ENCODE results near the gene ENPEP. TPM values are rescaled to one million over a fixed set of nuclear protein-coding genes. Genes with fewer than 3 reads are reported as not detected.
"Not testable (repeated sequence)": the region's sequence is repeated elsewhere in the genome, so short reads cannot be mapped to it uniquely, and the experiment has no call there.

ENPEP gene
- total and polyA plus RNA-seq, 5 donors from 2014 or later = 0.25 to 0.31 TPM; not detected in 3

GRCh38 chr4:110486256-110486655, 10.3 kb downstream of the ENPEP start:
- Mint-ChIP-seq H3K4me3 (no peak overlapping the region), H3K9me3 (no peaks in the 10 kb centered on the region), H3K36me3 (no peaks in the 10 kb centered on the region), H3K27ac (peak overlapping the region in 1 of 3 donors; percentile 5), H3K27me3 (peaks cover 12% of the 10 kb centered on the region), H3K4me1 (peaks cover 0 to 2% (median 0%) of the 10 kb centered on the region in 4 donors)
- H3K27me3 ChIP-seq (ENCODE audit: control insufficient read depth, insufficient read depth, low read length) = no peaks in the 10 kb centered on the region
- no peak overlapping the region for H3K4me3 ChIP-seq (ENCODE audit: low read depth, low read length)
- no peak for DNase-seq
- H3K4me1 ChIP-seq (ENCODE audit: control insufficient read depth, insufficient read depth, low read length, poor library complexity, severe bottlenecking) = no peaks in the 10 kb centered on the region
- H3K27ac ChIP-seq (ENCODE audit: insufficient read depth, low read length, poor library complexity, severe bottlenecking) = no peak overlapping the region
- no peak for ATAC-seq (ENCODE audit: low read depth in 2 of 2)
- H3K36me3 ChIP-seq (ENCODE audit: control insufficient read depth, insufficient read depth, low read length) = no peaks in the 10 kb centered on the region
- H3K9me3 ChIP-seq (ENCODE audit: control insufficient read depth in 2 of 2, low read length in 2 of 2) = no peaks in the 10 kb centered on the region

- peak overlapping the region in 1 of 3 donors; percentile 15 for H3K27ac Mint-ChIP-seq
- not testable (repeated sequence) for H3K27me3 ChIP-seq (ENCODE audit: control insufficient read depth, insufficient read depth, low read length); H3K36me3 Mint-ChIP-seq; ATAC-seq (ENCODE audit: low read depth in 2 of 2); H3K4me1 Mint-ChIP-seq; H3K27me3 Mint-ChIP-seq; H3K9me3 ChIP-seq (ENCODE audit: control insufficient read depth in 2 of 2, low read length in 2 of 2); DNase-seq; H3K27ac ChIP-seq (ENCODE audit: insufficient read depth, low read length, poor library complexity, severe bottlenecking); H3K9me3 Mint-ChIP-seq; H3K4me1 ChIP-seq (ENCODE audit: control insufficient read depth, insufficient read depth, low read length, poor library complexity, severe bottlenecking); H3K36me3 ChIP-seq (ENCODE audit: control insufficient read depth, insufficient read depth, low read length); H3K4me3 Mint-ChIP-seq; H3K4me3 ChIP-seq (ENCODE audit: low read depth, low read length)
These were observed 10.9 kb downstream of the ENPEP start for GRCh38 chr4:110486850-110487249.

DNA sequence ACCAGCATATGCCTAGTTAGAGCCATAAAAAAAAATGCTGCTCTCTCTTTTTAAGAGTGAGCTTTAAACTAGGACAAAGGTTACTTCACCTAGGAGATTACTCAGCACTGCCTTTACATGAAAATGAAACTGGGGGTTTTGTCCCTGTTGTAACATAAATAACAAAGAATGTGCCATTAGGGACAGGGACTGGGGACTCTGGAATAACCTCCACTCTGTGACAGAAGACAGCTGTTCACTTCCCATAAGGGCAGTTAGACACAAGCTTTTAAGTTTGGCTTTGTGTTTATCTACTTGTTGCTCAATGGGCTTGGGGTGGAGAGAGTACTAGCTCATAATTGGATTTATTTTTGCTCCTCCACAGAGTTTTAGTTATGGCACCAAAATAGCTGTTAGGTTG, 11.9 kb downstream of the ENPEP start:
- H3K36me3 ChIP-seq (ENCODE audit: control insufficient read depth, insufficient read depth, low read length) = no peaks in the 10 kb centered on the region
- Mint-ChIP-seq H3K4me3 (no peak overlapping the region), H3K36me3 (no peaks in the 10 kb centered on the region), H3K9me3 (no peaks in the 10 kb centered on the region), H3K27me3 (peaks cover 5% of the 10 kb centered on the region), H3K4me1 (peaks cover 0 to 2% (median 0%) of the 10 kb centered on the region in 4 donors), H3K27ac (no peak overlapping the region)
- H3K27me3 ChIP-seq (ENCODE audit: control insufficient read depth, insufficient read depth, low read length) = peaks cover 1% of the 10 kb centered on the region
- H3K9me3 ChIP-seq (ENCODE audit: control insufficient read depth in 2 of 2, low read length in 2 of 2) = no peaks in the 10 kb centered on the region
- DNase-seq = no peak
- no peak overlapping the region for H3K4me3 ChIP-seq (ENCODE audit: low read depth, low read length)
- ATAC-seq (ENCODE audit: low read depth in 2 of 2) = no peak
- no peaks in the 10 kb centered on the region for H3K4me1 ChIP-seq (ENCODE audit: control insufficient read depth, insufficient read depth, low read length, poor library complexity, severe bottlenecking)
- H3K27ac ChIP-seq (ENCODE audit: insufficient read depth, low read length, poor library complexity, severe bottlenecking) = no peak overlapping the region

- Histone ChIP-seq H3K4me3 (ENCODE audit: low read depth, low read length) (no peak overlapping the region), H3K9me3 (ENCODE audit: control insufficient read depth in 2 of 2, low read length in 2 of 2) (no peaks in the 10 kb centered on the region), H3K27ac (ENCODE audit: insufficient read depth, low read length, poor library complexity, severe bottlenecking) (no peak overlapping the region), H3K4me1 (ENCODE audit: control insufficient read depth, insufficient read depth, low read length, poor library complexity, severe bottlenecking) (no peaks in the 10 kb centered on the region), H3K36me3 (ENCODE audit: control insufficient read depth, insufficient read depth, low read length) (no peaks in the 10 kb centered on the region), H3K27me3 (ENCODE audit: control insufficient read depth, insufficient read depth, low read length) (peaks cover 3% of the 10 kb centered on the region)
- H3K9me3 Mint-ChIP-seq = no peaks in the 10 kb centered on the region
- H3K27me3 Mint-ChIP-seq = peaks cover 4% of the 10 kb centered on the region
- no peak overlapping the region for H3K4me3 Mint-ChIP-seq
- no peak for DNase-seq
- H3K4me1 Mint-ChIP-seq = no peaks in the 10 kb centered on the region
- H3K27ac Mint-ChIP-seq = no peak overlapping the region
- H3K36me3 Mint-ChIP-seq = no peaks in the 10 kb centered on the region
- no peak for ATAC-seq (ENCODE audit: low read depth in 2 of 2)
These were observed 14.1 kb downstream of the ENPEP start for GRCh38 chr4:110489901-110490508.

- no peak overlapping the region for H3K27ac ChIP-seq (ENCODE audit: insufficient read depth, low read length, poor library complexity, severe bottlenecking)
- no peaks in the 10 kb centered on the region for H3K36me3 Mint-ChIP-seq
These were observed 16.6 kb downstream of the ENPEP start for GRCh38 chr4:110492522-110492921.

GRCh38 chr4:110493520-110493919, 17.6 kb downstream of the ENPEP start:
- no peaks in the 10 kb centered on the region for H3K9me3 Mint-ChIP-seq
- H3K27ac Mint-ChIP-seq = no peak overlapping the region
- ATAC-seq (ENCODE audit: low read depth in 2 of 2) (no peak), DNase-seq (no peak)
- Histone ChIP-seq H3K4me3 (ENCODE audit: low read depth, low read length) (no peak overlapping the region), H3K27ac (ENCODE audit: insufficient read depth, low read length, poor library complexity, severe bottlenecking) (no peak overlapping the region), H3K9me3 (ENCODE audit: control insufficient read depth in 2 of 2, low read length in 2 of 2) (no peaks in the 10 kb centered on the region), H3K36me3 (ENCODE audit: control insufficient read depth, insufficient read depth, low read length) (no peaks in the 10 kb centered on the region), H3K27me3 (ENCODE audit: control insufficient read depth, insufficient read depth, low read length) (peaks cover 3% of the 10 kb centered on the region), H3K4me1 (ENCODE audit: control insufficient read depth, insufficient read depth, low read length, poor library complexity, severe bottlenecking) (no peaks in the 10 kb centered on the region)
- no peaks in the 10 kb centered on the region for H3K36me3 Mint-ChIP-seq
- H3K4me3 Mint-ChIP-seq = peak overlapping the region in 1 of 4 donors; percentile 15
- no peaks in the 10 kb centered on the region for H3K4me1 Mint-ChIP-seq
- H3K27me3 Mint-ChIP-seq = no peaks in the 10 kb centered on the region

More at GRCh38 chr4:110492522-110492921, 16.6 kb downstream of the ENPEP start:
- H3K27me3 ChIP-seq (ENCODE audit: control insufficient read depth, insufficient read depth, low read length) = peaks cover 3% of the 10 kb centered on the region
- Mint-ChIP-seq H3K4me1 (no peaks in the 10 kb centered on the region), H3K27me3 (no peaks in the 10 kb centered on the region), H3K27ac (no peak overlapping the region), H3K9me3 (no peaks in the 10 kb centered on the region), H3K4me3 (no peak overlapping the region)
- no peaks in the 10 kb centered on the region for H3K9me3 ChIP-seq (ENCODE audit: control insufficient read depth in 2 of 2, low read length in 2 of 2)
- no peaks in the 10 kb centered on the region for H3K4me1 ChIP-seq (ENCODE audit: control insufficient read depth, insufficient read depth, low read length, poor library complexity, severe bottlenecking)
- ATAC-seq (ENCODE audit: low read depth in 2 of 2) (no peak), DNase-seq (no peak)
- no peaks in the 10 kb centered on the region for H3K36me3 ChIP-seq (ENCODE audit: control insufficient read depth, insufficient read depth, low read length)
- no peak overlapping the region for H3K4me3 ChIP-seq (ENCODE audit: low read depth, low read length)

DNA sequence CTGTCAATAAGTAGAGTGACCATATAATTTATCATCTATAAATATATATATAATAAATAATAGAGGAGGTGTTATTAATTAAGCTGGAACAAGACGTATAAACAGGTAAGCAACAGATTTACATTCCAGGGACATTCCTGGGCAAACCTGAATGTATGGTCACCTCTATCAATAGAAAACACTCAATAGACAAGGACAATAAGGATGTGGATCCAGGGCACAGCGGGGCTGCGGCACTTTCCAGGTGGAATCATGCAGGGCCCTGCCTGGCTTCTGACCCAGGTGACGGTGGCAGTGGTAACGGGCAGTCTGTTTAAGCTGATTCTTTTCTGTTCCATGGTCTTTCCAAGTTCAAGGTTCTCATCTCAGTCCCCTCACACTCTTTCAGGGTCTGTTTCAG, 22.5 kb downstream of the ENPEP start:
- Mint-ChIP-seq H3K27ac (no peak overlapping the region), H3K9me3 (no peaks in the 10 kb centered on the region), H3K27me3 (peaks cover 8% of the 10 kb centered on the region), H3K36me3 (no peaks in the 10 kb centered on the region), H3K4me1 (no peaks in the 10 kb centered on the region), H3K4me3 (no peak overlapping the region)
- H3K36me3 ChIP-seq (ENCODE audit: control insufficient read depth, insufficient read depth, low read length) = no peaks in the 10 kb centered on the region
- ATAC-seq (ENCODE audit: low read depth in 2 of 2) (no peak), DNase-seq (no peak)
- no peak overlapping the region for H3K4me3 ChIP-seq (ENCODE audit: low read depth, low read length)
- no peaks in the 10 kb centered on the region for H3K27me3 ChIP-seq (ENCODE audit: control insufficient read depth, insufficient read depth, low read length)
- no peak overlapping the region for H3K27ac ChIP-seq (ENCODE audit: insufficient read depth, low read length, poor library complexity, severe bottlenecking)
- H3K9me3 ChIP-seq (ENCODE audit: control insufficient read depth in 2 of 2, low read length in 2 of 2) = no peaks in the 10 kb centered on the region
- no peaks in the 10 kb centered on the region for H3K4me1 ChIP-seq (ENCODE audit: control insufficient read depth, insufficient read depth, low read length, poor library complexity, severe bottlenecking)

- Mint-ChIP-seq H3K9me3 (peaks cover 0 to 1% (median 0%) of the 10 kb centered on the region in 7 donors), H3K27me3 (peaks cover 8% of the 10 kb centered on the region), H3K4me1 (no peaks in the 10 kb centered on the region), H3K4me3 (no peak overlapping the region), H3K27ac (no peak overlapping the region), H3K36me3 (no peaks in the 10 kb centered on the region)
- H3K4me1 ChIP-seq (ENCODE audit: control insufficient read depth, insufficient read depth, low read length, poor library complexity, severe bottlenecking) = no peaks in the 10 kb centered on the region
- no peak for DNase-seq
- no peak for ATAC-seq (ENCODE audit: low read depth in 2 of 2)
- no peaks in the 10 kb centered on the region for H3K36me3 ChIP-seq (ENCODE audit: control insufficient read depth, insufficient read depth, low read length)
- no peaks in the 10 kb centered on the region for H3K27me3 ChIP-seq (ENCODE audit: control insufficient read depth, insufficient read depth, low read length)
- H3K27ac ChIP-seq (ENCODE audit: insufficient read depth, low read length, poor library complexity, severe bottlenecking) = no peak overlapping the region
- no peaks in the 10 kb centered on the region for H3K9me3 ChIP-seq (ENCODE audit: control insufficient read depth in 2 of 2, low read length in 2 of 2)
- no peak overlapping the region for H3K4me3 ChIP-seq (ENCODE audit: low read depth, low read length)
These were observed 23.2 kb downstream of the ENPEP start for GRCh38 chr4:110499126-110499525.
